ENCODE results near the gene CMSS1.
A peak's percentile ranks its signal among the peaks of the same experiment; 100 is the strongest.

CMSS1 gene

GRCh38 chr3:100068826-100069225, 251.2 kb downstream of the CMSS1 start:
- Histone ChIP-seq H4K20me1 (ENCODE audit: insufficient read depth, low read length) (no peaks in the 10 kb centered on the region), H3K9me2 (ENCODE audit: low read depth, low read length) (no peaks in the 10 kb centered on the region), H3K9me3 (ENCODE audit: low read length) (no peaks in the 10 kb centered on the region), H3K4me2 (ENCODE audit: low read length) (no peak overlapping the region), H3K4me3 (ENCODE audit: low read depth, low read length, poor library complexity, severe bottlenecking) (no peak overlapping the region), H2AFZ (ENCODE audit: low read length) (no peak overlapping the region), H3K4me1 (ENCODE audit: insufficient read depth, low read length, severe bottlenecking) (peaks cover 10% of the 10 kb centered on the region), H3K79me2 (ENCODE audit: insufficient read depth, low read length) (no peaks in the 10 kb centered on the region), H3K9ac (ENCODE audit: low read length) (no peak overlapping the region), H3K36me3 (ENCODE audit: insufficient read depth, low read length) (no peaks in the 10 kb centered on the region), H3K27ac (ENCODE audit: low read depth, low read length, poor library complexity, severe bottlenecking) (no peak overlapping the region), H3K27me3 (ENCODE audit: insufficient read depth, low read length) (no peaks in the 10 kb centered on the region), H3F3A (ENCODE audit: insufficient read depth, low read length) (no peaks in the 10 kb centered on the region)
- TF ChIP-seq CTCF (IDR thresholded peaks at IDR 0.05; ENCODE audit: low read length), result peak; percentile 84
- no peak for TF ChIP-seq EZH2 (IDR thresholded peaks at IDR 0.05; ENCODE audit: borderline replicate concordance, low read length)

- H3K36me3 ChIP-seq (ENCODE audit: insufficient read depth, low read length), result no peaks in the 10 kb centered on the region
- H3K4me3 ChIP-seq (ENCODE audit: low read depth, low read length, poor library complexity, severe bottlenecking), result no peak overlapping the region
- H3K9ac ChIP-seq (ENCODE audit: low read length), result no peak overlapping the region
- H3K4me1 ChIP-seq (ENCODE audit: insufficient read depth, low read length, severe bottlenecking), result peaks cover 14% of the 10 kb centered on the region
- H4K20me1 ChIP-seq (ENCODE audit: insufficient read depth, low read length), result no peaks in the 10 kb centered on the region
- H3F3A ChIP-seq (ENCODE audit: insufficient read depth, low read length), result no peaks in the 10 kb centered on the region
- H2AFZ ChIP-seq (ENCODE audit: low read length), result no peak overlapping the region
- H3K79me2 ChIP-seq (ENCODE audit: insufficient read depth, low read length), result no peaks in the 10 kb centered on the region
- H3K9me3 ChIP-seq (ENCODE audit: low read length), result no peaks in the 10 kb centered on the region
- H3K27me3 ChIP-seq (ENCODE audit: insufficient read depth, low read length), result no peaks in the 10 kb centered on the region
- H3K4me2 ChIP-seq (ENCODE audit: low read length), result no peak overlapping the region
- no peak for TF ChIP-seq EZH2 (IDR thresholded peaks at IDR 0.05; ENCODE audit: borderline replicate concordance, low read length)
- TF ChIP-seq CTCF (IDR thresholded peaks at IDR 0.05; ENCODE audit: low read length), result no peak
- H3K27ac ChIP-seq (ENCODE audit: low read depth, low read length, poor library complexity, severe bottlenecking), result no peak overlapping the region
- H3K9me2 ChIP-seq (ENCODE audit: low read depth, low read length), result no peaks in the 10 kb centered on the region
These were observed 251.8 kb downstream of the CMSS1 start for GRCh38 chr3:100069472-100069871.

- no peak overlapping the region for H3K4me2 ChIP-seq (ENCODE audit: low read length)
- H4K20me1 ChIP-seq (ENCODE audit: insufficient read depth, low read length), result no peaks in the 10 kb centered on the region
- no peak overlapping the region for H3K9ac ChIP-seq (ENCODE audit: low read length)
- no peak overlapping the region for H3K4me3 ChIP-seq (ENCODE audit: low read depth, low read length, poor library complexity, severe bottlenecking)
- H3K9me3 ChIP-seq (ENCODE audit: low read length), result no peaks in the 10 kb centered on the region
- H3F3A ChIP-seq (ENCODE audit: insufficient read depth, low read length), result no peaks in the 10 kb centered on the region
- H3K79me2 ChIP-seq (ENCODE audit: insufficient read depth, low read length), result no peaks in the 10 kb centered on the region
- no peak overlapping the region for H2AFZ ChIP-seq (ENCODE audit: low read length)
- no peaks in the 10 kb centered on the region for H3K9me2 ChIP-seq (ENCODE audit: low read depth, low read length)
- H3K27ac ChIP-seq (ENCODE audit: low read depth, low read length, poor library complexity, severe bottlenecking), result no peak overlapping the region
- H3K27me3 ChIP-seq (ENCODE audit: insufficient read depth, low read length), result no peaks in the 10 kb centered on the region
- no peak for TF ChIP-seq CTCF (IDR thresholded peaks at IDR 0.05; ENCODE audit: low read length)
- TF ChIP-seq EZH2 (IDR thresholded peaks at IDR 0.05; ENCODE audit: borderline replicate concordance, low read length), result no peak
- no peaks in the 10 kb centered on the region for H3K36me3 ChIP-seq (ENCODE audit: insufficient read depth, low read length)
- peaks cover 14% of the 10 kb centered on the region for H3K4me1 ChIP-seq (ENCODE audit: insufficient read depth, low read length, severe bottlenecking)
These were observed 254.8 kb downstream of the CMSS1 start for GRCh38 chr3:100072326-100073048.

Measured in OCI-LY1 (cell line).